Activated naive CD8-positive, alpha-beta T cell (primary cell): ENCODE data around the gene ANKRD63.
A peak's percentile ranks its signal among the peaks of the same experiment; 100 is the strongest.

Experiments used
- H3K27ac Mint-ChIP-seq: one replicate; pipeline ENCODE4 v1.8.0; 2021; ENCODE audit warnings: mixed read lengths
- H3K27me3 Mint-ChIP-seq: one replicate; pipeline ENCODE4 v1.8.0; 2021; ENCODE audit warnings: mixed read lengths
- H3K36me3 Mint-ChIP-seq: one replicate; pipeline ENCODE4 v1.8.0; 2021; ENCODE audit warnings: mixed read lengths
- H3K4me1 Mint-ChIP-seq: one replicate; pipeline ENCODE4 v1.8.0; 2021; ENCODE audit warnings: low read depth, mixed read lengths
- H3K4me3 Mint-ChIP-seq: one replicate; pipeline ENCODE4 v1.8.0; 2021; ENCODE audit warnings: mild to moderate bottlenecking, mixed read lengths
- H3K9me3 Mint-ChIP-seq: one replicate; pipeline ENCODE4 v1.8.0; 2021; ENCODE audit warnings: low read depth, mixed read lengths

The ANKRD63 gene

DNA sequence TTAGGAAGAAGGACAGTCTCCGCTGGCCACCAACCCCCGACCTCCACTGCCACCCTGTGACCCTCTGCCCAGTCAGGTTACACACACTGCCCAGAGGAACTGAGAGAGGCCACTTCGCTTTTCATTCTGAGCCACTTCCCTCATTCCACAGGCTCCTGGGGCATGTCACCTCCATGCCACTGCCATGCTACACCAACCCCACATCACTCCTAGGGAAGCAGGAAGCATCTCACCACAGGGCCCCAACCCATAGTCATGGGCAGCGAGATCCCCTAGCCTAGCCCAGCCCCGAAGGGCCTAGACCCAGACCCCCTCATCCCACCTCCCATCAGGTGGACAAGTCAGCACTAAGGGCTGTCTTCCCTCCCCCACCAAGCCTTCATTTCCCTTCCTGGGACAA, 23.5 kb upstream of the ANKRD63 start:
- no peaks in the 10 kb centered on the region for H3K9me3 Mint-ChIP-seq
- peaks cover 43% of the 10 kb centered on the region for H3K4me1 Mint-ChIP-seq
- H3K36me3 Mint-ChIP-seq, result peaks cover 2% of the 10 kb centered on the region
- H3K27me3 Mint-ChIP-seq, result no peaks in the 10 kb centered on the region
- H3K4me3 Mint-ChIP-seq, result peak overlapping the region; percentile 95
- H3K27ac Mint-ChIP-seq, result peak overlapping the region; percentile 69

GRCh38 chr15:40305281-40305680, 22.4 kb upstream of the ANKRD63 start:
- Mint-ChIP-seq H3K27ac (no peak overlapping the region), H3K27me3 (no peaks in the 10 kb centered on the region), H3K4me3 (no peak overlapping the region), H3K36me3 (peaks cover 7% of the 10 kb centered on the region), H3K4me1 (peaks cover 42% of the 10 kb centered on the region), H3K9me3 (no peaks in the 10 kb centered on the region)

- H3K4me3 Mint-ChIP-seq, result no peak overlapping the region
- peaks cover 16% of the 10 kb centered on the region for H3K36me3 Mint-ChIP-seq
Observed at GRCh38 chr15:40303576-40303975, 20.7 kb upstream of the ANKRD63 start.

GRCh38 chr15:40302981-40303380, 20.1 kb upstream of the ANKRD63 start:
- H3K9me3 Mint-ChIP-seq, result no peaks in the 10 kb centered on the region
- H3K4me3 Mint-ChIP-seq, result no peak overlapping the region
- peaks cover 25% of the 10 kb centered on the region for H3K4me1 Mint-ChIP-seq
- H3K27ac Mint-ChIP-seq, result no peak overlapping the region
- peaks cover 16% of the 10 kb centered on the region for H3K36me3 Mint-ChIP-seq
- no peaks in the 10 kb centered on the region for H3K27me3 Mint-ChIP-seq

More at GRCh38 chr15:40303576-40303975, 20.7 kb upstream of the ANKRD63 start:
- no peak overlapping the region for H3K27ac Mint-ChIP-seq
- peaks cover 27% of the 10 kb centered on the region for H3K4me1 Mint-ChIP-seq
- no peaks in the 10 kb centered on the region for H3K9me3 Mint-ChIP-seq
- no peaks in the 10 kb centered on the region for H3K27me3 Mint-ChIP-seq

DNA sequence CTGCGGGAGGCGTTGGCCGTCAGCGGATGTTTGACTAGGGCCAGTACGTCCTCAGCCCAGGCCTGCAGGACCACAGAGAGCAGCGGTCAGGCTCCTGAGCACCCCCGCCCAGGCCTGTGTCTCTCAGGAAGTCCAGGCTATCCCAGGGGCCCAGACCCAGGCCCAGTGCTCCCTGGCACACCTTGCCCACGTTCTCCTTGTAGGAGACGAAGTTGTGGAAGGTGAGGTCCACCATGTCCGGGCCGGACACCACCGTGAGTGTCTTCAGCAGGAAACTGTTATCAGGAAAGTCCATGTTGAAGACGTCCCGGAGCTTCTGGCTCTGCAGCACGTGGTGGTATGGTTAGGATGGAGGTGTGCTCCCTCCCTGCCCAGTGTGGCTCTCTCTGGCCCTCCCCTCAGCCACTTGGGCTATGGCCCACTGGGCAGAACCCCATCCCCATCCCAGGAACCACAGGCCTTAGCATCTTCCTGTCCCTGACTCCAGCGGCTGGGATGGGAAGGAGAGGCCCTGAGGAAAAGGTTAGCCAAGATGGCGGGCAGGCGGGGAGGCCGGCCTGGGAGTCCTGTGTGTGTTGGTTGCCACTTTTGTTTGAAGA, 19.5 kb upstream of the ANKRD63 start:
- no peaks in the 10 kb centered on the region for H3K27me3 Mint-ChIP-seq
- peaks cover 16% of the 10 kb centered on the region for H3K36me3 Mint-ChIP-seq
- no peak overlapping the region for H3K27ac Mint-ChIP-seq
- peaks cover 25% of the 10 kb centered on the region for H3K4me1 Mint-ChIP-seq
- H3K9me3 Mint-ChIP-seq, result no peaks in the 10 kb centered on the region
- H3K4me3 Mint-ChIP-seq, result no peak overlapping the region

- Mint-ChIP-seq H3K9me3 (no peaks in the 10 kb centered on the region), H3K27me3 (no peaks in the 10 kb centered on the region), H3K4me3 (no peak overlapping the region), H3K27ac (no peak overlapping the region), H3K36me3 (peaks cover 16% of the 10 kb centered on the region), H3K4me1 (peaks cover 22% of the 10 kb centered on the region)
Observed at GRCh38 chr15:40301467-40302179, 18.8 kb upstream of the ANKRD63 start.

- no peak overlapping the region for H3K4me3 Mint-ChIP-seq
- H3K9me3 Mint-ChIP-seq, result no peaks in the 10 kb centered on the region
- H3K4me1 Mint-ChIP-seq, result peaks cover 16% of the 10 kb centered on the region
- no peaks in the 10 kb centered on the region for H3K27me3 Mint-ChIP-seq
- H3K27ac Mint-ChIP-seq, result no peak overlapping the region
- peaks cover 16% of the 10 kb centered on the region for H3K36me3 Mint-ChIP-seq
Observed at GRCh38 chr15:40300771-40301170, 17.9 kb upstream of the ANKRD63 start.

- H3K4me1 Mint-ChIP-seq, result peaks cover 15% of the 10 kb centered on the region
- H3K27me3 Mint-ChIP-seq, result no peaks in the 10 kb centered on the region
- no peaks in the 10 kb centered on the region for H3K9me3 Mint-ChIP-seq
- no peak overlapping the region for H3K4me3 Mint-ChIP-seq
- H3K36me3 Mint-ChIP-seq, result peaks cover 16% of the 10 kb centered on the region
- H3K27ac Mint-ChIP-seq, result no peak overlapping the region
Observed at GRCh38 chr15:40300367-40300766, 17.5 kb upstream of the ANKRD63 start.

GRCh38 chr15:40298216-40298935, 15.5 kb upstream of the ANKRD63 start:
- H3K4me3 Mint-ChIP-seq, result no peak overlapping the region
- H3K36me3 Mint-ChIP-seq, result peaks cover 16% of the 10 kb centered on the region
- H3K9me3 Mint-ChIP-seq, result no peaks in the 10 kb centered on the region
- H3K4me1 Mint-ChIP-seq, result peaks cover 2% of the 10 kb centered on the region
- H3K27ac Mint-ChIP-seq, result no peak overlapping the region
- no peaks in the 10 kb centered on the region for H3K27me3 Mint-ChIP-seq

- Mint-ChIP-seq H3K27ac (no peak overlapping the region), H3K4me1 (peaks cover 2% of the 10 kb centered on the region), H3K9me3 (no peaks in the 10 kb centered on the region), H3K27me3 (no peaks in the 10 kb centered on the region), H3K4me3 (no peak overlapping the region), H3K36me3 (peaks cover 16% of the 10 kb centered on the region)
Observed at GRCh38 chr15:40297356-40297755, 14.5 kb upstream of the ANKRD63 start.

GRCh38 chr15:40296561-40297230, 13.8 kb upstream of the ANKRD63 start:
- peaks cover 16% of the 10 kb centered on the region for H3K36me3 Mint-ChIP-seq
- no peak overlapping the region for H3K27ac Mint-ChIP-seq
- no peak overlapping the region for H3K4me3 Mint-ChIP-seq
- H3K9me3 Mint-ChIP-seq, result no peaks in the 10 kb centered on the region
- no peaks in the 10 kb centered on the region for H3K27me3 Mint-ChIP-seq
- H3K4me1 Mint-ChIP-seq, result peaks cover 2% of the 10 kb centered on the region

DNA sequence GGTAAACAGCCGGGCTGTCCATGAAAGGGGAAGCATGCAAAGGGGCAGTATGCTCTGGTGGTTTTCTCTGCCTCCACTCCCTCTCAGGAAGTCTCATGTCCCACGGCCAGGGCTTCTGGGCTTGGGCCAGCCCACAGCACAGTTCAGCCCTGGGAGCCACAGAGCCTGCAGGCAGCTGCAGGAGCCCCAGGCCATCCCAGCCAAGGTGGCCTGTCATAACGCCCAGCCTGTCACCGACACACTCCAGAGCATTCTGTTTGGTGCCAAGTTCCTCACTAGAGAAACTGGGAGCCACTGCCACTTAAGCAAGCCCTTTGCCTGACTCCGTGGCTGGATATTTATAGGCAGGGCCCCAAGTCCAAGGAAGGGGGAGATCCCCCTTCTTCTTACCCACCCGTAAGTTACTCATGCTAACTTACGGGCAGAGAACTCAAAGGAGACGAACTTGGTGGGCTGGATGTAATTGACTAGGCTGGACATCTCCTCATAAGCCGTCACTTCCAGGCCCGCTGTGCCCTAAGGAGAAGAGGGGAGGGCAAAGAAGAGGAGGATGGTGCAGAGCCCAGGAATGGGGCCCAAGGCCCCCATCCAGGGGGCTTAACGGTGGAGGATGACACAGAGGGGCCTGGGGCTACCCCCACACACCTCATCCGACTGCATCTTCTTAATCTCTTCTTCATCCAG, 13.2 kb upstream of the ANKRD63 start:
- no peaks in the 10 kb centered on the region for H3K9me3 Mint-ChIP-seq
- H3K36me3 Mint-ChIP-seq, result peaks cover 14% of the 10 kb centered on the region
- no peak overlapping the region for H3K27ac Mint-ChIP-seq
- H3K4me3 Mint-ChIP-seq, result no peak overlapping the region
- H3K4me1 Mint-ChIP-seq, result peaks cover 2% of the 10 kb centered on the region
- no peaks in the 10 kb centered on the region for H3K27me3 Mint-ChIP-seq

DNA sequence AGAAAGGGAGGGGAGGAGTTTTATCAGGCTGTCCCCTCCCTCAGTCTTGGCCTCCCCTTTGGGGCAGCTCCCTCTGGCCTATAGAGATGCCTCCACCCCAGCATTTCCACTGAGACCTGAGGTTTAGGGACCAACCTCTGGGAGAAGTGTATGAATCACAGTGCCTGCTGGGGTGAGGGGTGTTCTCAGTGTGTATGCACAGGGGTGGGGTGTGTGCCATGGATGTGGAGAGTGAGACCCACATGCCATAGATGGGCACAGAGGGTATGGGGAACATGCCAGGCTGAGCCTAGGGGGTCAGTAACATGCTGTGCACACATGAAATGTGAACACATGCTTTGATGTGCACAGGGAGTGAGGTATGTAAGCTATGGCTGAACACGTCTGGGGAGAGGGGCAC, 12.4 kb upstream of the ANKRD63 start:
- Mint-ChIP-seq H3K9me3 (no peaks in the 10 kb centered on the region), H3K27ac (no peak overlapping the region), H3K36me3 (peaks cover 9% of the 10 kb centered on the region), H3K4me3 (no peak overlapping the region), H3K27me3 (no peaks in the 10 kb centered on the region), H3K4me1 (no peaks in the 10 kb centered on the region)
